Stomach (tissue), 9 donors: ENCODE results near the gene CMC4. TPM values are rescaled to one million over a fixed set of nuclear protein-coding genes. Genes with fewer than 3 reads are reported as not detected.

ENCODE experiments used
- DNase-seq, 2 donors: peaks; one replicate each; pipeline versions ENCODE4 v3.0.0 to v3.0.0-alpha.2; 2013 to 2019
- H3K27ac ChIP-seq, 5 donors: fragments of 200-600 bp in 4 of 5; sonication (generic) in 4 of 5; one replicate each; pipeline ENCODE4 v1.5.1; 2013 to 2019; ENCODE audit warnings: mild to moderate bottlenecking in 1 of 5, moderate library complexity in 1 of 5
- H3K27me3 ChIP-seq, 3 donors: fragments of 200-600 bp; sonication (generic); one replicate each; pipeline ENCODE4 v1.5.1; 2017 to 2019; ENCODE audit warnings: mixed run types in 1 of 3
- H3K36me3 ChIP-seq, 4 donors: fragments of 200-600 bp; sonication (generic); 1 replicate in 3 of 4; 2 replicates in 1 of 4; pipeline ENCODE4 v1.5.1; 2016 to 2019
- H3K4me1 ChIP-seq, 4 donors: fragments of 200-600 bp; sonication (generic); one replicate each; pipeline ENCODE4 v1.5.1; 2016 to 2019
- H3K4me3 ChIP-seq, 4 donors: fragments of 200-600 bp; sonication (generic) in 3 of 4; one replicate each; pipeline ENCODE4 v1.5.1; 2016 to 2019; ENCODE audit warnings: mild to moderate bottlenecking in 1 of 4
- H3K9me3 ChIP-seq, 4 donors: fragments of 200-600 bp; sonication (generic); one replicate each; pipeline ENCODE4 v1.5.1; 2016 to 2019
- CTCF ChIP-seq, 7 experiments: fragments of 450-650 bp in 4 of 7; fragments of 200-600 bp in 3 of 7; sonication (generic) in 3 of 7; IDR thresholded peaks; one replicate each; pipeline ENCODE4 v1.5.1; 2016 to 2019; ENCODE audit warnings: antibody characterized with exemption in 7 of 7, control low read depth in 2 of 7, mild to moderate bottlenecking in 1 of 7
- EP300 ChIP-seq: sonication (generic); formaldehyde crosslinking; IDR thresholded peaks from one replicate; pipeline ENCODE4 v1.6.1; 2017; ENCODE audit warnings: antibody characterized with exemption
- POLR2A ChIP-seq, 4 donors: fragments of 450-650 bp; IDR thresholded peaks; one replicate each; pipeline ENCODE4 v1.6.1; 2016; ENCODE audit warnings: antibody characterized with exemption in 4 of 4, control low read depth in 2 of 4, mild to moderate bottlenecking in 1 of 4, moderate library complexity in 1 of 4
- POLR2AphosphoS5 ChIP-seq, 3 donors: sonication (generic); formaldehyde crosslinking; IDR thresholded peaks; one replicate each; pipeline ENCODE4 v1.6.1; 2016; ENCODE audit warnings: antibody characterized with exemption in 3 of 3
- WGBS, 5 donors: extraction: QIAGEN DNeasy Blood & Tissue Kit in 3 of 5; methylation state at CpG; one replicate each; pipeline versions ENCODE4 v1.1.5 to v1.1.7; 2013 to 2018; 5-methylcytosine and 5-hydroxymethylcytosine counted together
- intact Hi-C: fragments of 100-400 bp; cut with DNase I; formaldehyde crosslinking; loops from one replicate; pipeline ENCODE4 v1.15.1; 2023; ENCODE audit warnings: low total_unique reads
- polyA plus RNA-seq, 3 donors: library from polyadenylated mRNA; stranded (reverse); fragments of 200-250 nt; gene quantifications; one replicate each; pipeline ENCODE4 v1.2.3, GENCODE V29; 2013
- total RNA-seq, 5 donors: library from RNA; depleted of rRNA; stranded (reverse); fragments of >200 nt; gene quantifications; one replicate each; pipeline versions ENCODE4 v1.1.0 to v1.2.3, GENCODE V29; 2014 to 2016
- donor health status: healthy with polysubstance abuse.
- donor health status: Bipolar disorder and iron deficiency.
- donor health status: healthy.

Gene CMC4
- total and polyA plus RNA-seq, 8 donors, result 1.3 to 22.8 (median 21.0) TPM; not detected in 1

DNA sequence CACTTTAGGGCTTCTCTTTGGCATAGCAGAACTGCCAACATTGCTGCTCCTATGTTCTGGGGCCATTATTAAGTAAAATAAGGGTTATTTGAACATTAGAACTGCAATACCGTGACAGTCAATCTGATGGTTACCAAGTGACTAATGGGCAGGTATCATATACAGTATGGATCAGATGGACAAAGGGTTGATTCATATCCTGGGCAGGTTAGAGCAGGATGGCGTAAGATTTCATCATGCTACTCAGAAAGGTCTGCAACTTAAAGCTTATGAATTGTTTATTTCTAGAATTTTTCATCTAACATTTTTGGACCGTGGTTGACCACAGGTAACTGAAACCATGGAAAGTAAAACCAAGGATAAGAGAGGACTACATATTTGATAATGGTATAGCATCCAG lies 41.2 kb upstream of the CMC4 start:
- Histone ChIP-seq H3K4me1 (no peaks in the 10 kb centered on the region), H3K36me3 (peaks cover 0 to 17% (median 6%) of the 10 kb centered on the region in 4 donors), H3K4me3 (no peak overlapping the region), H3K27me3 (no peaks in the 10 kb centered on the region), H3K27ac (no peak overlapping the region), H3K9me3 (no peaks in the 10 kb centered on the region)
- intact Hi-C loops, result no loop called here
- no peak for DNase-seq
- no peak for TF ChIP-seq POLR2AphosphoS5 (IDR thresholded peaks at IDR 0.05)
- no peak for TF ChIP-seq POLR2A (IDR thresholded peaks at IDR 0.05)
- 80 to 94% (median 86%) methylated on average over 3 of the region's 3 CpGs for WGBS, 5 donors

DNA sequence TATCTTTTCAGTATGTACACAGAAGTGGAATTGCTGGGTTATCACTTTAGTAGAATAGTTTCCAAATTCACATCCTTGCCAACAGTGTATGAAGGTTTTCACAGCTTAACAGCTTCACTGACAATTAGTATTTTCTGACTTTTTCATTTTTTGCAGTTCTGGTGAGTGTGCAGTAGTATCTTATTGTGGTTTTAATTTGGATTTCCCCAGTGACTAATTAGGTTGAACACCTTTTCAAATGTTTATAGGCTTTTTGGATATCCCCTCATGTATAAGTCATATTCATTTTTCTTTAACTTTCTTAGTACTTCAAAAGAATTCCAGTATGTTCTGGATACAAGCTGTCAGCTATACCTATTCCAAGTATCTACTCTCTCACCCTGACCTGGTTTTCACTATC lies 37.5 kb upstream of the CMC4 start:
- Histone ChIP-seq H3K36me3 (peaks cover 0 to 9% (median 3%) of the 10 kb centered on the region in 4 donors), H3K4me3 (no peak overlapping the region), H3K4me1 (no peaks in the 10 kb centered on the region), H3K9me3 (no peaks in the 10 kb centered on the region), H3K27me3 (no peaks in the 10 kb centered on the region), H3K27ac (no peak overlapping the region)
- no peak for DNase-seq
- TF ChIP-seq POLR2AphosphoS5 (IDR thresholded peaks at IDR 0.05) (no peak), POLR2A (IDR thresholded peaks at IDR 0.05) (no peak), CTCF (IDR thresholded peaks at IDR 0.05) (no peak), EP300 (no peak)
- intact Hi-C loops, result no loop called here

GRCh38 chrX:155105919-155106318 lies 35.0 kb upstream of the CMC4 start:
- H3K27ac ChIP-seq, result no peak overlapping the region
- TF ChIP-seq POLR2A (IDR thresholded peaks at IDR 0.05) (no peak), CTCF (IDR thresholded peaks at IDR 0.05) (no peak), EP300 (no peak), POLR2AphosphoS5 (IDR thresholded peaks at IDR 0.05) (no peak)
- H3K4me1 ChIP-seq, result no peaks in the 10 kb centered on the region
- no peaks in the 10 kb centered on the region for H3K9me3 ChIP-seq
- WGBS, 5 donors, result 74 to 100% (median 90%) methylated on average over 2 of the region's 2 CpGs
- peaks cover 0 to 9% (median 3%) of the 10 kb centered on the region in 4 donors for H3K36me3 ChIP-seq
- no peak for DNase-seq
- H3K4me3 ChIP-seq, result no peak overlapping the region
- intact Hi-C loops, result no loop called here
- no peaks in the 10 kb centered on the region for H3K27me3 ChIP-seq

DNA sequence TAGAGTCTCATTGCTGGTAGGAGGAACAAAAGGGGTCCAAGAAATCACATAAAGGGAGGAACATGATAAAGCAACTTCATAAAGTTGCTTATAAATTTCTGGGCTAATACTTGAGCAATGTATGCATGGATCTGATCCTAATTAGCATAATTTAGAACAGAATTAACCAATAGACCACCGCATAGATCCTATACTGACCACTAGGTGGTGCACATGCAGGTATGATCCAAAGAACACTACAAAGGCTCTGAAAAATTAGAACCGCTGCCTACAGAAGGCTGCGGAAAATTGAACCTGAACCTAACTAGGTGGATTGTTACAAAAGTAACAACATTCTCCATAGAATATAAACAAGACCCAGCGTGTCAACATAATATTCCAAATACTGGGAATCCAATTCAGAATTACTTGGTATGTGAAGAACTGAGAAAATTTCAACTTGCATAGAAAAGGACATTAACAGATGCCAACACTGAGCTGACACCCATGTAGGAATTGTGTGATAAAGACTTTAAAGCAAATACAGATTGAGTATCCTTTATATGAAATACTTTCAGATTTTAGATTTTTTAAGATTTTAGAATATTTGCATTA lies 23.6 kb upstream of the CMC4 start:
- Histone ChIP-seq H3K9me3 (no peaks in the 10 kb centered on the region), H3K27ac (no peak overlapping the region), H3K4me3 (no peak overlapping the region), H3K27me3 (no peaks in the 10 kb centered on the region), H3K4me1 (no peaks in the 10 kb centered on the region), H3K36me3 (peaks cover 0 to 30% (median 22%) of the 10 kb centered on the region in 4 donors)
- DNase-seq, result peak in 1 of 2 donors; percentile 50
- WGBS, 5 donors, result 26 to 45% (median 38%) methylated on average over 4 of the region's 4 CpGs
- TF ChIP-seq CTCF (IDR thresholded peaks at IDR 0.05) (peak in 4 of 7 experiments; percentile 27 to 56 (median 38)), POLR2A (IDR thresholded peaks at IDR 0.05) (no peak), EP300 (no peak)
- intact Hi-C loops, result no loop called here

DNA sequence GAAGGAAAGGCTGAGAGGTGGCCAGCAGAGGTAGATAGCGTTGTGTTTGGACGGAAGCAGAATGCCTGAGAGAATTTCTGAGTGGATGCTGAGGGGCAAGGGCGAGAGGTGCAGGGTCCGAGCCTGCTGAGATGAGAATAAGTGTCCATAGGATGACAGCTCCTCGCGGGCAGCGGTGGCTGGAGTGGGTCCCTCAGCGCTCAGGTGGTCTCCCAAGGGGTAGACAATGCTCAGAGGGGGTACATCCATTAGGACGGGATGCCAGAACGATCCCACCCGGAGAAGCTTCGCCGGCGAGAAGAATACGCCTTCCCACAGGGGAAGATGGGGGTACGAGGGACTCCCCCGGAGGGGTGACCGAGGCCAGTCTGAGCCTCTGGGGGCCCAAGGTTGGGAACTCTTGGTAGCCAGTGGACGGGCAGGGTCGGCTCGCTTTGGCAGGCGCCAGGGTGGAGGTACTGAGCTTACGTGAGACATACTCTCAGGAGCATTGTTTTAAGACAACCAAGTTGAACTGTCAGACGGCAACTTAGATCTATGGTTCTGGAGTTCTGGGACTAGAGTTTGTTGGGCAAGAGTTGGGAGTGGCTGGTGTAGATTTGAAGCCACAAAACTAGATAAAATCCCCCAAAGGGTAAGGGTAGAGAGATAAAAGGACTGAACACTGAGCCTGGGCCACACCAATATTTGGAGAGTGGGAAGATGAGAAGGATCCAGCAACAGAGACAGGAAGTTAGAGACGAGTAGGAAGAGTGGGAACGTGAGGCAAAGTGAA lies 16.2 kb upstream of the CMC4 start:
- H3K9me3 ChIP-seq, result no peaks in the 10 kb centered on the region
- H3K36me3 ChIP-seq, result peaks cover 0 to 36% (median 20%) of the 10 kb centered on the region in 4 donors
- no peak overlapping the region for H3K4me3 ChIP-seq
- no peaks in the 10 kb centered on the region for H3K4me1 ChIP-seq
- WGBS, 5 donors, result 87 to 96% (median 93%) methylated on average over 24 to 26 of the region's 26 CpGs
- intact Hi-C loops, result no loop called here
- no peak overlapping the region for H3K27ac ChIP-seq
- no peak for DNase-seq
- TF ChIP-seq POLR2AphosphoS5 (IDR thresholded peaks at IDR 0.05) (no peak), CTCF (IDR thresholded peaks at IDR 0.05) (no peak), EP300 (no peak), POLR2A (IDR thresholded peaks at IDR 0.05) (no peak)
- H3K27me3 ChIP-seq, result no peaks in the 10 kb centered on the region
